OCI-LY3 (cell line): ENCODE measurements around the gene HDAC4.

Experiments used
- CTCF ChIP-seq: fragments of 200-600, 300-600 bp; sonication (generic); IDR thresholded peaks from 2 replicates; pipeline ENCODE4 v1.5.1; 2014; ENCODE audit warnings: antibody characterized with exemption, low read length, low read depth
- EZH2phosphoT487 ChIP-seq: fragments of 200-600 bp; shearing (Covaris generic); IDR thresholded peaks from 2 replicates; pipeline ENCODE4 v1.6.1; 2018; ENCODE audit warnings: antibody characterized with exemption, mixed run types, low read depth

GRCh38 chr2:239375278-239376061 is 25.4 kb downstream of the HDAC4 start:
- TF ChIP-seq EZH2phosphoT487 (no peak), CTCF (no peak)
